B cell (primary cell): ENCODE data around the gene TRIM40. TPM values are rescaled to one million over a fixed set of nuclear protein-coding genes. Genes with fewer than 3 reads are reported as not detected.

Source experiments
- ATAC-seq: fragments of 200-7000 bp; cut with Tn5 transposase; one replicate; pipeline ENCODE4 v1.10.0; 2021; ENCODE audit warnings: low read depth, mild to moderate bottlenecking, moderate number of reproducible peaks, moderate library complexity
- CTCF ChIA-PET: fragments of 350-600 bp; sonication (Branson Sonifier 250); formaldehyde crosslinking; loops from one replicate; lab custom pipeline; 2021; ENCODE audit warnings: antibody characterized with exemption, inconsistent platforms; lab: Charles Lee
- POLR2A ChIA-PET: fragments of 350-600 bp; sonication (Branson Sonifier 250); formaldehyde crosslinking; loops from one replicate; lab custom pipeline; 2021; ENCODE audit warnings: antibody characterized with exemption; lab: Charles Lee
- DNase-seq: peaks from one replicate; pipeline ENCODE4 v3.0.0; 2013
- H2AFZ ChIP-seq: 2 replicates; pipeline ENCODE4 v1.6.1; 2012; ENCODE audit warnings: mild to moderate bottlenecking, low read depth, low read length; ENCODE audit not compliant: insufficient read depth, poor library complexity, severe bottlenecking
- H3K27ac ChIP-seq, 2 donors: 1 replicate in 1 of 2; 2 replicates in 1 of 2; pipeline ENCODE4 v1.5.1; 2012 to 2013; ENCODE audit warnings: low read length in 2 of 2, mild to moderate bottlenecking in 2 of 2, moderate library complexity in 1 of 2
- H3K27me3 ChIP-seq, 4 experiments: fragments of 200-600 bp in 1 of 4; sonication (generic) in 1 of 4; replicated peaks in 1 of 4; 1 replicate in 2 of 4; 2 replicates in 2 of 4; pipeline versions ENCODE4 v1.6.1 to v1.7.0; 2013 to 2016; ENCODE audit warnings: low read length in 3 of 4, mild to moderate bottlenecking in 2 of 4, mixed read lengths in 1 of 4, moderate library complexity in 1 of 4; ENCODE audit not compliant: insufficient read depth in 4 of 4, control insufficient read depth in 3 of 4; ENCODE audit errors: control extremely low read depth in 1 of 4
- H3K36me3 ChIP-seq, 2 experiments: replicated peaks in 1 of 2; 1 replicate in 1 of 2; 2 replicates in 1 of 2; pipeline versions ENCODE4 v1.6.1 to v1.7.1; 2013; ENCODE audit warnings: low read length in 1 of 2; ENCODE audit not compliant: insufficient read depth in 2 of 2, control insufficient read depth in 1 of 2; ENCODE audit errors: control extremely low read depth in 1 of 2, extremely low read depth in 1 of 2
- H3K4me1 ChIP-seq, 2 donors: fragments of 200-600 bp in 1 of 2; sonication (generic) in 1 of 2; 1 replicate in 1 of 2; 2 replicates in 1 of 2; pipeline versions ENCODE4 v1.5.1 to v1.6.1; 2013 to 2017; ENCODE audit warnings: low read length in 2 of 2; ENCODE audit not compliant: control insufficient read depth in 2 of 2, insufficient read depth in 2 of 2
- H3K4me2 ChIP-seq: replicated peaks from 2 replicates; pipeline ENCODE3; 2012; ENCODE audit warnings: mild to moderate bottlenecking, low read depth, low read length; ENCODE audit not compliant: poor library complexity, severe bottlenecking
- H3K4me3 ChIP-seq, 5 experiments: fragments of 200-600 bp in 1 of 5; sonication (generic) in 1 of 5; 1 replicate in 3 of 5; 2 replicates in 2 of 5; pipeline versions ENCODE4 v1.5.1 to v1.7.0; 2011 to 2016; ENCODE audit warnings: low read length in 4 of 5, mild to moderate bottlenecking in 4 of 5, low read depth in 2 of 5, control low read depth in 1 of 5, moderate library complexity in 1 of 5; ENCODE audit not compliant: insufficient read depth in 1 of 5; ENCODE audit errors: control extremely low read depth in 1 of 5, extremely low read depth in 1 of 5
- H3K79me2 ChIP-seq: fragments of 200-600 bp; sonication (generic); one replicate; pipeline ENCODE4 v1.6.0; 2016; ENCODE audit warnings: low read length; ENCODE audit not compliant: control insufficient read depth, insufficient read depth
- H3K9ac ChIP-seq: fragments of 200-600 bp; sonication (generic); 2 replicates; pipeline ENCODE4 v1.6.1; 2017; ENCODE audit warnings: mild to moderate bottlenecking, low read length, moderate library complexity
- H3K9me3 ChIP-seq, 3 donors: one replicate each; pipeline versions ENCODE4 v1.6.1 to v1.7.1; 2013; ENCODE audit warnings: low read length in 2 of 3; ENCODE audit not compliant: control insufficient read depth in 2 of 3, insufficient read depth in 1 of 3; ENCODE audit errors: control extremely low read depth in 1 of 3
- H4K20me1 ChIP-seq: 2 replicates; pipeline ENCODE4 v1.6.0; 2012; ENCODE audit warnings: mild to moderate bottlenecking, low read length; ENCODE audit not compliant: insufficient read depth, control insufficient read depth, poor library complexity, severe bottlenecking
- H3K27ac Mint-ChIP-seq: one replicate; pipeline ENCODE4 v1.8.0; 2021; ENCODE audit warnings: mixed read lengths
- H3K27me3 Mint-ChIP-seq: one replicate; pipeline ENCODE4 v1.8.0; 2021; ENCODE audit warnings: mixed read lengths
- H3K4me1 Mint-ChIP-seq: one replicate; pipeline ENCODE4 v1.8.0; 2021; ENCODE audit warnings: mixed read lengths
- H3K4me3 Mint-ChIP-seq: one replicate; pipeline ENCODE4 v1.8.0; 2021; ENCODE audit warnings: mixed read lengths
- H3K9me3 Mint-ChIP-seq: one replicate; pipeline ENCODE4 v1.8.0; 2022; ENCODE audit warnings: mixed read lengths; ENCODE audit not compliant: insufficient read depth
- EZH2 ChIP-seq: IDR thresholded peaks from 2 replicates; pipeline ENCODE4 v1.6.1; 2012; ENCODE audit warnings: borderline replicate concordance, low read depth, mild to moderate bottlenecking, moderate library complexity, low read length; ENCODE audit not compliant: insufficient read depth, poor library complexity, severe bottlenecking
- WGBS: methylation state at CpG from one replicate; pipeline ENCODE4 v1.1.5; 2013; ENCODE audit warnings: missing lambda C conversion rate; ENCODE audit not compliant: insufficient coverage; 5-methylcytosine and 5-hydroxymethylcytosine counted together
- intact Hi-C: fragments of 100-400 bp; cut with micrococcal nuclease; formaldehyde crosslinking; loops from one replicate; pipeline ENCODE4 v1.10.0; 2022
- polyA plus RNA-seq: library from polyadenylated mRNA; depleted of rRNA; stranded (reverse); fragments of >200 nt; gene quantifications from 2 replicates; pipeline ENCODE4 v1.2.3, GENCODE V29; 2012
- total RNA-seq, 2 donors: library from RNA; stranded (reverse); fragments of 120-200 nt in 1 of 2; gene quantifications; 1 replicate in 1 of 2; 2 replicates in 1 of 2; pipeline versions ENCODE4 v1.2.3 to v1.2.4, GENCODE V29; 2013 to 2022
- TF ChIP-seq, protein P1 (sequence below): fragments of 200-600 bp; IDR thresholded peaks from one replicate; pipeline ENCODE4 v1.8.0; 2022; ENCODE audit warnings: antibody characterized with exemption, mild to moderate bottlenecking

Gene TRIM40
- total and polyA plus RNA-seq, 2 donors (not counting 1 experiment from before 2014, with no cell fraction given) = not detected

DNA sequence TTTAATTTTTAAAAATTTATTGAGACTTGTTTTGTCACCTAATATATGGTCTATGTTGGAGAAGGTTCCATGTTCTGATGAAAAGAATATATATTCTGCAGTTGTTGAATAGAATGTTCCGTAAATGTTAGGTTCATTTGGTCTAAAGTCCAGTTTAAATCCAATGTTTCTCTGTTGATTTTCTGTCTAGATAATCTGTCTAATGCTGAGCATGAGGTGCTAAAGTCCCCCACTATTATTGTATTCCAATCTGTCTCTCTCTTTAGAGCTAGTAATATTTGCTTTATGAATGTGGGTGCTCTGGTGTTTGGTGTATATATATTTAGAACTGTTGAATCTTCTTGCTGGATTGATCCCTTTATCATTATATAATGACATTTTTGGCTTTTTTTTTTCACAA lies 42.9 kb downstream of the TRIM40 start:
- ChIA-PET CTCF (no interaction called here), POLR2A (no interaction called here)
- no peaks in the 10 kb centered on the region for H3K36me3 ChIP-seq
- TF ChIP-seq, protein P1, sequence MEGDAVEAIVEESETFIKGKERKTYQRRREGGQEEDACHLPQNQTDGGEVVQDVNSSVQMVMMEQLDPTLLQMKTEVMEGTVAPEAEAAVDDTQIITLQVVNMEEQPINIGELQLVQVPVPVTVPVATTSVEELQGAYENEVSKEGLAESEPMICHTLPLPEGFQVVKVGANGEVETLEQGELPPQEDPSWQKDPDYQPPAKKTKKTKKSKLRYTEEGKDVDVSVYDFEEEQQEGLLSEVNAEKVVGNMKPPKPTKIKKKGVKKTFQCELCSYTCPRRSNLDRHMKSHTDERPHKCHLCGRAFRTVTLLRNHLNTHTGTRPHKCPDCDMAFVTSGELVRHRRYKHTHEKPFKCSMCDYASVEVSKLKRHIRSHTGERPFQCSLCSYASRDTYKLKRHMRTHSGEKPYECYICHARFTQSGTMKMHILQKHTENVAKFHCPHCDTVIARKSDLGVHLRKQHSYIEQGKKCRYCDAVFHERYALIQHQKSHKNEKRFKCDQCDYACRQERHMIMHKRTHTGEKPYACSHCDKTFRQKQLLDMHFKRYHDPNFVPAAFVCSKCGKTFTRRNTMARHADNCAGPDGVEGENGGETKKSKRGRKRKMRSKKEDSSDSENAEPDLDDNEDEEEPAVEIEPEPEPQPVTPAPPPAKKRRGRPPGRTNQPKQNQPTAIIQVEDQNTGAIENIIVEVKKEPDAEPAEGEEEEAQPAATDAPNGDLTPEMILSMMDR = no peak
- TF ChIP-seq EZH2 = no peak
- H3K4me3 Mint-ChIP-seq = no peak overlapping the region
- no peak overlapping the region for H3K27ac Mint-ChIP-seq
- no peaks in the 10 kb centered on the region for H3K79me2 ChIP-seq
- DNase-seq = no peak
- H3K4me3 ChIP-seq = no peak overlapping the region
- no peak overlapping the region for H3K9ac ChIP-seq
- intact Hi-C loops = no loop called here
- peaks cover 56% of the 10 kb centered on the region for H3K27me3 Mint-ChIP-seq
- H3K4me1 Mint-ChIP-seq = no peaks in the 10 kb centered on the region
- H4K20me1 ChIP-seq = no peaks in the 10 kb centered on the region
- no CpG with 5 or more reads among the region's 1 CpG for WGBS
- peaks cover 5 to 9% (median 8%) of the 10 kb centered on the region in 3 donors for H3K9me3 ChIP-seq
- no peak for ATAC-seq
- no peaks in the 10 kb centered on the region for H3K4me1 ChIP-seq
- peaks cover 0 to 26% (median 9%) of the 10 kb centered on the region in 4 experiments for H3K27me3 ChIP-seq
- no peak overlapping the region for H2AFZ ChIP-seq
- H3K9me3 Mint-ChIP-seq = peaks cover 2% of the 10 kb centered on the region
- H3K4me2 ChIP-seq = no peak overlapping the region
- H3K27ac ChIP-seq = no peak overlapping the region

DNA sequence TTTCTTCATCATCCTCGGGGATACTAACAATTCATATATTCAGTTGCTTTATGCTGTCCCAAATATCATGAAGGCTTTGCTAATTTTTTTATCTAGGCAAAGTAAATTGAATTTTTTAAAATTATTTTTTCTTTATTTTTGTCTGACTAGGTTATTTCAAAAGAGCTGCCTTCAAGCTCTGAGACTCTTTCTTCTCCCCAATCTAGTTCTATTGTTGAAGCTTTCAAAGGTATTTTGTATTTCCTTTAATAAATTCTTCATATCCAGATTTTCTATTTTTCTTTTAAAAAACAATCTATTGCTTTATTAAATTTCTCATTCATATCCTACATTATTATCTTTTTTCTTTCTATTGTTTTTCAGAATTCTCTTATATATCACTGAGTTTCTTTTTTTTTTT lies 44.2 kb downstream of the TRIM40 start:
- POLR2A ChIA-PET = no interaction called here
- Histone ChIP-seq H3K36me3 (peaks cover 0 to 5% of the 10 kb centered on the region in 2 experiments), H3K4me1 (no peaks in the 10 kb centered on the region), H2AFZ (no peak overlapping the region), H3K4me3 (no peak overlapping the region), H3K27ac (no peak overlapping the region), H3K4me2 (no peak overlapping the region), H4K20me1 (no peaks in the 10 kb centered on the region), H3K79me2 (no peaks in the 10 kb centered on the region), H3K9ac (no peak overlapping the region), H3K9me3 (peaks cover 5 to 9% (median 8%) of the 10 kb centered on the region in 3 donors), H3K27me3 (peaks cover 0 to 26% (median 8%) of the 10 kb centered on the region in 4 experiments)
- peaks cover 45% of the 10 kb centered on the region for H3K27me3 Mint-ChIP-seq
- CTCF ChIA-PET = no interaction called here
- TF ChIP-seq, protein P1 = no peak
- no peak for TF ChIP-seq EZH2
- no peak overlapping the region for H3K27ac Mint-ChIP-seq
- DNase-seq (no peak), ATAC-seq (no peak)
- H3K4me1 Mint-ChIP-seq = no peaks in the 10 kb centered on the region
- intact Hi-C loops = no loop called here
- no CpG with 5 or more reads among the region's 1 CpG for WGBS
- peaks cover 2% of the 10 kb centered on the region for H3K9me3 Mint-ChIP-seq
- H3K4me3 Mint-ChIP-seq = no peak overlapping the region
